SU-DHL-6 (cell line): Measurements from ENCODE around the gene IL4I1.

Experiments used
- H2AFZ ChIP-seq: fragments of 200-600 bp; sonication (generic); 2 replicates; pipeline ENCODE4 v1.6.1; 2014; ENCODE audit warnings: low read depth, mild to moderate bottlenecking, moderate library complexity, mixed read lengths, antibody characterized with exemption, low read length; ENCODE audit not compliant: severe bottlenecking
- H3F3A ChIP-seq: fragments of 200-600 bp; shearing (Covaris generic); 2 replicates; pipeline ENCODE4 v1.6.0; 2016; ENCODE audit warnings: antibody characterized with exemption, mild to moderate bottlenecking; ENCODE audit not compliant: insufficient read depth
- H3K27ac ChIP-seq: fragments of 200-600 bp; sonication (generic); 2 replicates; pipeline ENCODE4 v1.5.1; 2016; ENCODE audit warnings: low read depth, mild to moderate bottlenecking, low read length, moderate library complexity, mixed read lengths
- H3K27me3 ChIP-seq: fragments of 200-600 bp; sonication (generic), shearing (Covaris generic); 2 replicates; pipeline ENCODE4 v1.6.0; 2014; ENCODE audit warnings: mild to moderate bottlenecking, low read length
- H3K36me3 ChIP-seq: fragments of 200-600 bp; sonication (generic); 2 replicates; pipeline ENCODE4 v1.6.1; 2014; ENCODE audit warnings: mild to moderate bottlenecking, low read length, mixed read lengths
- H3K4me2 ChIP-seq: fragments of 300-600, 200-600 bp; shearing (Covaris generic), sonication (generic); 2 replicates; pipeline ENCODE4 v1.6.0; 2014; ENCODE audit warnings: low read length, low read depth, mild to moderate bottlenecking; ENCODE audit not compliant: poor library complexity, severe bottlenecking
- H3K4me3 ChIP-seq: fragments of 200-600 bp; sonication (generic); 2 replicates; pipeline ENCODE4 v1.5.1; 2014; ENCODE audit warnings: antibody characterized with exemption, low read length, mild to moderate bottlenecking, mixed read lengths; ENCODE audit not compliant: insufficient read depth, poor library complexity, severe bottlenecking
- H3K79me2 ChIP-seq: fragments of 200-600 bp; sonication (generic); 2 replicates; pipeline ENCODE4 v1.6.1; 2014; ENCODE audit warnings: mild to moderate bottlenecking, low read length, moderate library complexity; ENCODE audit not compliant: insufficient read depth
- H3K9ac ChIP-seq: fragments of 200-600 bp; sonication (generic); 2 replicates; pipeline ENCODE4 v1.7.0; 2014; ENCODE audit warnings: mild to moderate bottlenecking, low read length
- H3K9me2 ChIP-seq: fragments of 200-600 bp; sonication (generic); replicated peaks from 2 replicates; pipeline ENCODE4 v1.6.1; 2014; ENCODE audit warnings: low read length; ENCODE audit not compliant: insufficient read depth
- H3K9me3 ChIP-seq: fragments of 200-600 bp; sonication (generic); 2 replicates; pipeline ENCODE4 v1.6.1; 2014; ENCODE audit warnings: low read length, mixed read lengths; ENCODE audit not compliant: insufficient read depth
- H4K20me1 ChIP-seq: fragments of 200-600 bp; sonication (generic); 2 replicates; pipeline ENCODE4 v1.6.1; 2014; ENCODE audit warnings: low read depth, mild to moderate bottlenecking, antibody characterized with exemption, low read length, moderate library complexity, mixed read lengths
- EZH2phosphoT487 ChIP-seq: fragments of 200-600 bp; sonication (generic), shearing (Covaris generic); conservative IDR thresholded peaks from 2 replicates; pipeline ENCODE4 v1.6.1; 2018; ENCODE audit warnings: mild to moderate bottlenecking, antibody characterized with exemption, low read length, moderate library complexity, mixed read lengths
- TF ChIP-seq, protein P1 (sequence below): fragments of 200-600 bp; sonication (generic); IDR thresholded peaks from one replicate; pipeline ENCODE4 v1.5.1; 2017; ENCODE audit warnings: antibody characterized with exemption, mild to moderate bottlenecking, low read length, moderate library complexity; ENCODE audit not compliant: insufficient read depth, poor library complexity, severe bottlenecking

The IL4I1 gene

GRCh38 chr19:49939721-49940481, 43.2 kb upstream of the IL4I1 start:
- H3K27me3 ChIP-seq = no peaks in the 10 kb centered on the region
- H3K4me3 ChIP-seq = no peak overlapping the region
- TF ChIP-seq EZH2phosphoT487 = no peak
- TF ChIP-seq, protein P1, sequence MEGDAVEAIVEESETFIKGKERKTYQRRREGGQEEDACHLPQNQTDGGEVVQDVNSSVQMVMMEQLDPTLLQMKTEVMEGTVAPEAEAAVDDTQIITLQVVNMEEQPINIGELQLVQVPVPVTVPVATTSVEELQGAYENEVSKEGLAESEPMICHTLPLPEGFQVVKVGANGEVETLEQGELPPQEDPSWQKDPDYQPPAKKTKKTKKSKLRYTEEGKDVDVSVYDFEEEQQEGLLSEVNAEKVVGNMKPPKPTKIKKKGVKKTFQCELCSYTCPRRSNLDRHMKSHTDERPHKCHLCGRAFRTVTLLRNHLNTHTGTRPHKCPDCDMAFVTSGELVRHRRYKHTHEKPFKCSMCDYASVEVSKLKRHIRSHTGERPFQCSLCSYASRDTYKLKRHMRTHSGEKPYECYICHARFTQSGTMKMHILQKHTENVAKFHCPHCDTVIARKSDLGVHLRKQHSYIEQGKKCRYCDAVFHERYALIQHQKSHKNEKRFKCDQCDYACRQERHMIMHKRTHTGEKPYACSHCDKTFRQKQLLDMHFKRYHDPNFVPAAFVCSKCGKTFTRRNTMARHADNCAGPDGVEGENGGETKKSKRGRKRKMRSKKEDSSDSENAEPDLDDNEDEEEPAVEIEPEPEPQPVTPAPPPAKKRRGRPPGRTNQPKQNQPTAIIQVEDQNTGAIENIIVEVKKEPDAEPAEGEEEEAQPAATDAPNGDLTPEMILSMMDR = no peak
- H3K9me2 ChIP-seq = no peaks in the 10 kb centered on the region
- H3K9ac ChIP-seq = no peak overlapping the region
- H4K20me1 ChIP-seq = no peaks in the 10 kb centered on the region
- no peak overlapping the region for H2AFZ ChIP-seq
- no peaks in the 10 kb centered on the region for H3K36me3 ChIP-seq
- H3K27ac ChIP-seq = no peak overlapping the region
- H3K9me3 ChIP-seq = no peaks in the 10 kb centered on the region
- peaks cover 6% of the 10 kb centered on the region for H3F3A ChIP-seq
- H3K4me2 ChIP-seq = no peak overlapping the region
- H3K79me2 ChIP-seq = no peaks in the 10 kb centered on the region

DNA sequence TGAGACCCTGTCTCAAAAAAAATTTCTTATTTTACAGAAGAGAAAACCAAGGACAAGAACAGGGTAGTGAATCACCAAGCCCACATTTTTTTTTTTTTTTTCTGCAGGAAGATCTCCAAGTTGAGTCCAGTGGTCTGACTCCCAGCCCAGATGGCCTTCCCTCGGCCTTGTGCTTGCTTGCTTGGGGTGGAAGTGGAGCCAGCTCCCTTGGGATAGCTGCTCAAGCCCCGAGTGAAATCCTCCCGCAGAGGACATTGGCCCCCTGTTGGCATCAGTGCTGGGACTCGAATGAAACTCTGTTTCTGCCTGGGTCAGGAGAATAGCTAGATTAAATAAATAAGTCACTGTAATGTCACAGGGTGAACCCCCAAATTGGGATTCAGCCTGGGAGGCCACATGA, 42.0 kb upstream of the IL4I1 start:
- Histone ChIP-seq H2AFZ (no peak overlapping the region), H3F3A (peaks cover 6% of the 10 kb centered on the region), H3K79me2 (no peaks in the 10 kb centered on the region), H3K27ac (no peak overlapping the region), H3K9me2 (no peaks in the 10 kb centered on the region), H4K20me1 (no peaks in the 10 kb centered on the region), H3K4me2 (no peak overlapping the region), H3K27me3 (no peaks in the 10 kb centered on the region), H3K9me3 (no peaks in the 10 kb centered on the region), H3K9ac (no peak overlapping the region), H3K36me3 (no peaks in the 10 kb centered on the region), H3K4me3 (no peak overlapping the region)
- TF ChIP-seq, protein P1 = no peak
- TF ChIP-seq EZH2phosphoT487 = no peak

GRCh38 chr19:49937750-49938381, 41.2 kb upstream of the IL4I1 start:
- H3K9ac ChIP-seq = no peak overlapping the region
- no peak overlapping the region for H3K4me3 ChIP-seq
- no peaks in the 10 kb centered on the region for H3K9me2 ChIP-seq
- H3K79me2 ChIP-seq = no peaks in the 10 kb centered on the region
- peak overlapping the region; percentile 35 for H3K4me2 ChIP-seq
- no peaks in the 10 kb centered on the region for H3K27me3 ChIP-seq
- no peak overlapping the region for H2AFZ ChIP-seq
- H3K9me3 ChIP-seq = no peaks in the 10 kb centered on the region
- no peaks in the 10 kb centered on the region for H4K20me1 ChIP-seq
- no peaks in the 10 kb centered on the region; the same call in 1 of the 2 replicates for H3K36me3 ChIP-seq
- peaks cover 6% of the 10 kb centered on the region for H3F3A ChIP-seq
- H3K27ac ChIP-seq = no peak overlapping the region
- no peak for TF ChIP-seq EZH2phosphoT487
- TF ChIP-seq, protein P1 = peak; percentile 97
